IMR-90 (cell line): ENCODE data around the gene ERAP2. TPM values are rescaled to one million over a fixed set of nuclear protein-coding genes. Genes with fewer than 3 reads are reported as not detected.

Experiments used
- ATAC-seq: fragments of 200-7000 bp; cut with Tn5 transposase; 2 replicates; pipeline ENCODE4 v1.9.1; 2020; ENCODE audit warnings: low read depth, mild to moderate bottlenecking, moderate library complexity
- BruUV-seq: library from RNA; stranded (reverse); fragments of 400-500 nt; replicated peaks from 2 replicates; lab custom pipeline; 2021; lab: Mats Ljungman, UMichigan
- CTCF ChIA-PET: fragments of 300-600 bp; formaldehyde crosslinking; extraction: SDS; loops from one replicate; lab custom pipeline; 2021; ENCODE audit warnings: antibody characterized with exemption; lab: Yijun Ruan, JAX
- POLR2A ChIA-PET: fragments of 300-600 bp; sonication (Branson Sonifier 250); formaldehyde crosslinking; loops from one replicate; lab custom pipeline; 2022; ENCODE audit warnings: antibody characterized with exemption; ENCODE audit not compliant: unreplicated experiment; lab: Charles Lee
- DNase-seq: peaks from one replicate; pipeline ENCODE4 v3.0.0; 2013
- H2AFZ ChIP-seq: replicated peaks from 2 replicates; pipeline ENCODE3; 2013; ENCODE audit warnings: low read length, mild to moderate bottlenecking; ENCODE audit not compliant: poor library complexity
- H2AK5ac ChIP-seq: 2 replicates; pipeline ENCODE4 v1.6.1; 2013; ENCODE audit warnings: low read depth, low read length, inconsistent platforms
- H2AK9ac ChIP-seq: replicated peaks from 2 replicates; pipeline ENCODE3; 2013; ENCODE audit warnings: mild to moderate bottlenecking, low read depth, low read length, moderate library complexity; ENCODE audit not compliant: poor library complexity
- H2BK120ac ChIP-seq: 2 replicates; pipeline ENCODE4 v1.6.1; 2013; ENCODE audit warnings: low read depth, low read length, inconsistent platforms
- H2BK15ac ChIP-seq: 3 replicates; pipeline ENCODE4 v1.6.1; 2013; ENCODE audit warnings: low read depth, low read length, inconsistent platforms
- H2BK20ac ChIP-seq: 2 replicates; pipeline ENCODE4 v1.6.1; 2013; ENCODE audit warnings: low read depth, mild to moderate bottlenecking, inconsistent platforms, low read length, moderate library complexity
- H2BK5ac ChIP-seq: 2 replicates; pipeline ENCODE4 v1.6.1; 2013; ENCODE audit warnings: mild to moderate bottlenecking, low read depth, low read length, inconsistent platforms; ENCODE audit not compliant: poor library complexity, severe bottlenecking
- H3K14ac ChIP-seq: replicated peaks from 2 replicates; pipeline ENCODE4 v1.6.1; 2013; ENCODE audit warnings: low read depth, low read length, inconsistent platforms
- H3K18ac ChIP-seq: 2 replicates; pipeline ENCODE4 v1.6.1; 2013; ENCODE audit warnings: low read depth, low read length, control low read depth
- H3K23ac ChIP-seq: 2 replicates; pipeline ENCODE4 v1.6.1; 2013; ENCODE audit warnings: low read depth, low read length, inconsistent platforms
- H3K27ac ChIP-seq: 2 replicates; pipeline ENCODE4 v1.5.1; 2013; ENCODE audit warnings: mild to moderate bottlenecking, control low read depth, low read length; ENCODE audit not compliant: insufficient read depth
- H3K27me3 ChIP-seq: 2 replicates; pipeline ENCODE4 v1.6.1; 2013; ENCODE audit warnings: low read length; ENCODE audit not compliant: control insufficient read depth, insufficient read depth
- H3K36me3 ChIP-seq: 2 replicates; pipeline ENCODE4 v1.6.1; 2013; ENCODE audit warnings: low read length, mixed read lengths; ENCODE audit not compliant: control insufficient read depth, insufficient read depth
- H3K4ac ChIP-seq: 2 replicates; pipeline ENCODE4 v1.6.1; 2013; ENCODE audit warnings: low read depth, low read length, inconsistent platforms
- H3K4me1 ChIP-seq: 2 replicates; pipeline ENCODE4 v1.6.1; 2013; ENCODE audit warnings: low read length, mixed read lengths; ENCODE audit not compliant: control insufficient read depth, insufficient read depth
- H3K4me2 ChIP-seq: 2 replicates; pipeline ENCODE4 v1.6.1; 2013; ENCODE audit warnings: low read depth, mild to moderate bottlenecking, control low read depth, low read length, moderate library complexity
- H3K4me3 ChIP-seq: 2 replicates; pipeline ENCODE4 v1.5.1; 2013; ENCODE audit warnings: low read depth, mild to moderate bottlenecking, control low read depth, low read length, moderate library complexity; ENCODE audit not compliant: insufficient read depth
- H3K56ac ChIP-seq: 2 replicates; pipeline ENCODE4 v1.6.1; 2013; ENCODE audit warnings: low read length, inconsistent platforms; ENCODE audit not compliant: insufficient read depth; ENCODE audit errors: extremely low read depth
- H3K79me1 ChIP-seq, 2 experiments: 2 replicates each; pipeline ENCODE4 v1.6.1; 2013; ENCODE audit warnings: low read length in 2 of 2, inconsistent platforms in 1 of 2, low read depth in 1 of 2
- H3K9ac ChIP-seq: 2 replicates; pipeline ENCODE4 v1.6.1; 2013; ENCODE audit warnings: low read depth, low read length, control low read depth
- H3K9me1 ChIP-seq: 2 replicates; pipeline ENCODE4 v1.6.1; 2013; ENCODE audit warnings: low read length, inconsistent platforms; ENCODE audit not compliant: insufficient read depth
- H3K9me3 ChIP-seq: 2 replicates; pipeline ENCODE4 v1.6.1; 2013; ENCODE audit warnings: low read length; ENCODE audit not compliant: control insufficient read depth, insufficient read depth
- H4K20me1 ChIP-seq: 2 replicates; pipeline ENCODE4 v1.6.1; 2013; ENCODE audit warnings: low read length, inconsistent platforms; ENCODE audit not compliant: insufficient read depth
- H4K5ac ChIP-seq: 2 replicates; pipeline ENCODE4 v1.6.1; 2013; ENCODE audit warnings: mild to moderate bottlenecking, low read depth, low read length, control low read depth
- H4K8ac ChIP-seq, 2 experiments: 2 replicates each; pipeline ENCODE4 v1.6.1; 2013; ENCODE audit warnings: low read depth in 2 of 2, low read length in 2 of 2, control low read depth in 1 of 2, inconsistent platforms in 1 of 2
- H4K91ac ChIP-seq: 2 replicates; pipeline ENCODE4 v1.6.1; 2013; ENCODE audit warnings: low read depth, low read length, inconsistent platforms; ENCODE audit not compliant: insufficient read depth
- BHLHE40 ChIP-seq: fragments of 150-350 bp; IDR thresholded peaks from 2 replicates; pipeline ENCODE4 v1.6.1; 2016; ENCODE audit warnings: mild to moderate bottlenecking, low read depth, low read length
- CEBPB ChIP-seq: IDR thresholded peaks from 2 replicates; pipeline ENCODE4 v1.6.1; 2012; ENCODE audit warnings: low read depth, low read length, improper control_type of control experiment
- CTCF ChIP-seq: conservative IDR thresholded peaks from 2 replicates; pipeline ENCODE4 v1.5.1; 2012; ENCODE audit warnings: mild to moderate bottlenecking, low read depth, low read length, improper control_type of control experiment
- MAFK ChIP-seq: IDR thresholded peaks from 2 replicates; pipeline ENCODE4 v1.6.1; 2012; ENCODE audit warnings: low read depth, low read length, improper control_type of control experiment
- MAZ ChIP-seq: IDR thresholded peaks from 2 replicates; pipeline ENCODE4 v1.6.1; 2012; ENCODE audit warnings: low read depth, mild to moderate bottlenecking, low read length, improper control_type of control experiment, moderate library complexity, borderline replicate concordance
- MXI1 ChIP-seq: IDR thresholded peaks from 2 replicates; pipeline ENCODE4 v1.6.1; 2012; ENCODE audit warnings: low read depth, mild to moderate bottlenecking, low read length, moderate library complexity, borderline replicate concordance
- NFE2L2 ChIP-seq: fragments of 150-350 bp; IDR thresholded peaks from 2 replicates; pipeline ENCODE4 v1.6.1; 2016; ENCODE audit warnings: low read depth, mild to moderate bottlenecking, low read length
- POLR2A ChIP-seq: IDR thresholded peaks from 2 replicates; pipeline ENCODE4 v1.6.1; 2012; ENCODE audit warnings: mild to moderate bottlenecking, low read depth, low read length
- RCOR1 ChIP-seq: IDR thresholded peaks from 2 replicates; pipeline ENCODE4 v1.6.1; 2012; ENCODE audit warnings: mild to moderate bottlenecking, low read length, improper control_type of control experiment; ENCODE audit not compliant: insufficient replicate concordance
- RFX5 ChIP-seq: IDR thresholded peaks from 2 replicates; pipeline ENCODE4 v1.8.0; 2012; ENCODE audit warnings: low read depth, mild to moderate bottlenecking, low read length, moderate library complexity
- SMC3 ChIP-seq: fragments of 150-350 bp; IDR thresholded peaks from 2 replicates; pipeline ENCODE4 v1.6.1; 2016; ENCODE audit warnings: low read depth, mild to moderate bottlenecking, antibody characterized with exemption, low read length, moderate library complexity
- USF2 ChIP-seq: fragments of 150-350 bp; IDR thresholded peaks from 2 replicates; pipeline ENCODE4 v1.6.1; 2017; ENCODE audit warnings: mild to moderate bottlenecking, antibody characterized with exemption, low read length, low read depth
- WGBS, 2 experiments: methylation state at CpG; one replicate each; pipeline versions ENCODE4 v1.1.5 to v1.1.7; 2013; ENCODE audit warnings: missing lambda C conversion rate in 2 of 2; ENCODE audit not compliant: insufficient read length in 1 of 2; ENCODE audit errors: extremely low coverage in 2 of 2; 5-methylcytosine and 5-hydroxymethylcytosine counted together
- dilution Hi-C: fragments of 300-500 bp; cut with HindIII; formaldehyde crosslinking; loops from one replicate; pipeline ENCODE4 v1.14.3; 2018; ENCODE audit warnings: low sequenced_read_pairs; ENCODE audit not compliant: unreplicated experiment
- in situ Hi-C: fragments of 300-500 bp; cut with MboI; formaldehyde crosslinking; loops from 3 replicates; pipeline ENCODE4 v1.14.3; 2019; ENCODE audit warnings: low sequenced_read_pairs, inconsistent platforms, mixed read lengths
- intact Hi-C: fragments of 100-400 bp; cut with micrococcal nuclease; formaldehyde crosslinking; loops from 2 replicates; pipeline ENCODE4 v1.10.0; 2022
- polyA plus RNA-seq, 3 experiments: library from polyadenylated mRNA; depleted of rRNA; stranded (reverse); fragments of >200 nt; gene quantifications; 2 replicates each; pipeline ENCODE4 v1.2.3, GENCODE V29; 2012; ENCODE audit warnings: low replicate concordance in 1 of 3
- total RNA-seq: library from RNA; depleted of rRNA; stranded (reverse); fragments of >200 nt; gene quantifications from 2 replicates; pipeline ENCODE4 v1.2.3, GENCODE V29; 2012

ERAP2 gene
- total and polyA plus RNA-seq, 2 of the 4 experiments (the other 2 are of a cell fraction) = 10.6 to 21.3 TPM

DNA sequence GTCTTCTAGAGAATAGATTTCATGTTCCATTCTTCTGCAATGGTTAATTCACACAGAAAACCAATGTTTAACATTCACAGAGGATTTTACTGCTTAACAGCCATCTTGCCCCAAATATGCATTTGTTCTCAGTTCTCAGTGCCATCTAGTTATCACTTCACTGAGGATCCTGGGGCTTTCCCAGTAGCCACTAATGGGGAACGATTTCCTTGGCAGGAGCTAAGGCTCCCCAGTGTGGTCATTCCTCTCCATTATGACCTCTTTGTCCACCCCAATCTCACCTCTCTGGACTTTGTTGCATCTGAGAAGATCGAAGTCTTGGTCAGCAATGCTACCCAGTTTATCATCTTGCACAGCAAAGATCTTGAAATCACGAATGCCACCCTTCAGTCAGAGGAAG lies 3.4 kb downstream of the ERAP2 start:
- ATAC-seq (no peak), DNase-seq (no peak)
- Histone ChIP-seq H3K23ac (0 out of 2 replicates have a peak overlapping the region, but pooled peaks have one; percentile 10), H3K4me2 (no peak overlapping the region), H3K4ac (peak overlapping the region; percentile 45; the same call in 1 of the 2 replicates), H3K9me3 (no peaks in the 10 kb centered on the region), H4K91ac (no peak overlapping the region), H2BK5ac (no peak overlapping the region), H2AFZ (no peak overlapping the region), H2BK15ac (peak overlapping the region; percentile 39; the same call in 1 of the 3 replicates), H2BK20ac (peak overlapping the region; percentile 55; the same call in 1 of the 2 replicates), H3K9me1 (peaks cover 7% of the 10 kb centered on the region), H3K79me1 (peaks cover 0 to 24% of the 10 kb centered on the region in 2 experiments; a peak in 1 of 4 replicates), H4K8ac (peak overlapping the region in 1 of 2 experiments; percentile 59; a peak in 2 of 4 replicates), H2AK5ac (no peak overlapping the region), H2BK120ac (peak overlapping the region; percentile 32; the same call in 1 of the 2 replicates), H4K5ac (no peak overlapping the region), H3K27me3 (no peaks in the 10 kb centered on the region), H3K36me3 (no peaks in the 10 kb centered on the region; the same call in 1 of the 2 replicates), H3K9ac (no peak overlapping the region), H3K4me3 (no peak overlapping the region), H3K14ac (no peak overlapping the region), H3K18ac (no peak overlapping the region; the same call in 1 of the 2 replicates), H2AK9ac (no peak overlapping the region), H3K56ac (no peak overlapping the region), H3K4me1 (peaks cover 7% of the 10 kb centered on the region), H4K20me1 (no peaks in the 10 kb centered on the region), H3K27ac (no peak overlapping the region)
- intact Hi-C loops (no loop called here), in situ Hi-C loops (no loop called here), dilution Hi-C loops (loop anchor here (25.0 kb wide), 1 partner anchor 283 kb away; no protein-coding TSS in a partner anchor)
- WGBS, 2 experiments = 67% methylated on average over 1 of the region's 3 CpGs; no CpG with 5 or more reads in 1 of the 2 experiments
- POLR2A ChIA-PET = interaction anchor here (0.6 kb wide), 1 partner anchor 268 kb away, joined by 4 read pairs; no protein-coding TSS in a partner anchor
- BruUV-seq = no TSS peak
- no peak for TF ChIP-seq BHLHE40
- TF ChIP-seq RFX5 = no peak
- TF ChIP-seq POLR2A = no peak
- no peak for TF ChIP-seq USF2
- no peak for TF ChIP-seq CTCF
- no peak for TF ChIP-seq NFE2L2
- TF ChIP-seq MXI1 = no peak
- no peak for TF ChIP-seq CEBPB
- TF ChIP-seq SMC3 = no peak
- no peak for TF ChIP-seq MAFK
- no peak for TF ChIP-seq RCOR1
- TF ChIP-seq MAZ = no peak
- CTCF ChIA-PET = interaction anchor here (1.1 kb wide), 1 partner anchor 11 kb away, joined by 4 read pairs; no protein-coding TSS in a partner anchor
